ENCODE results near the gene PCDHAC2. TPM values are rescaled to one million over a fixed set of nuclear protein-coding genes. Genes with fewer than 3 reads are reported as not detected.
A peak's percentile ranks its signal among the peaks of the same experiment; 100 is the strongest.

PCDHAC2 gene
- total RNA-seq, 1 experiment from 2014 or later = 12.6 TPM

DNA sequence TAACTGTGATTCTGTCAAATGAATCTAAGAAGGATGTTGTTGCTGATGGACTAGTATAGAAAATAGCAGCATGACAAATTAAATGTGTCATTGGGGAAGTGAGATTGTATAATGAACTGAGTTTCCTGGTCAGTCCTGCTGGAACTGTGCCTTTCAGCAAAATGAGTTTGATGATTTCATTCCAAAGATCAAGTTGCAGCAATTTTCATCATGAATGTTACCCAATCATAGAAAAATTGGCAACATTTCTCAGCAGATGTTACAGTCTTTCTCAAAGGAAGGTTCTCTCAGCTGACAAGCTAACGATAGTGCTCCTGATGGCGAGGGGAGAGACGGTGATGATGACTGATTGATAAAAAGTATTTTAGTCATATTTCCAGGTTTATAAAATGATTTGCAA lies 10.7 kb downstream of the PCDHAC2 start:
- no peaks in the 10 kb centered on the region for H3K27me3 Mint-ChIP-seq (ENCODE audit: unreplicated experiment)
- no TSS peak for BruUV-seq (replicated peaks)
- peak overlapping the region; percentile 88 for H3K27ac Mint-ChIP-seq (ENCODE audit: unreplicated experiment)
- no peaks in the 10 kb centered on the region for H3K9me3 Mint-ChIP-seq (ENCODE audit: low read depth, unreplicated experiment)
- no peak overlapping the region for H3K4me3 Mint-ChIP-seq (ENCODE audit: low read depth, unreplicated experiment)
- CTCF ChIA-PET = interaction anchor here (0.8 kb wide), 1 partner anchor 11 kb away, joined by 3 read pairs; the partner anchor contains the start of gene PCDHAC2
- no peak for DNase-seq
- H3K4me1 Mint-ChIP-seq (ENCODE audit: low read depth, unreplicated experiment) = no peaks in the 10 kb centered on the region
- TF ChIP-seq, protein P1, sequence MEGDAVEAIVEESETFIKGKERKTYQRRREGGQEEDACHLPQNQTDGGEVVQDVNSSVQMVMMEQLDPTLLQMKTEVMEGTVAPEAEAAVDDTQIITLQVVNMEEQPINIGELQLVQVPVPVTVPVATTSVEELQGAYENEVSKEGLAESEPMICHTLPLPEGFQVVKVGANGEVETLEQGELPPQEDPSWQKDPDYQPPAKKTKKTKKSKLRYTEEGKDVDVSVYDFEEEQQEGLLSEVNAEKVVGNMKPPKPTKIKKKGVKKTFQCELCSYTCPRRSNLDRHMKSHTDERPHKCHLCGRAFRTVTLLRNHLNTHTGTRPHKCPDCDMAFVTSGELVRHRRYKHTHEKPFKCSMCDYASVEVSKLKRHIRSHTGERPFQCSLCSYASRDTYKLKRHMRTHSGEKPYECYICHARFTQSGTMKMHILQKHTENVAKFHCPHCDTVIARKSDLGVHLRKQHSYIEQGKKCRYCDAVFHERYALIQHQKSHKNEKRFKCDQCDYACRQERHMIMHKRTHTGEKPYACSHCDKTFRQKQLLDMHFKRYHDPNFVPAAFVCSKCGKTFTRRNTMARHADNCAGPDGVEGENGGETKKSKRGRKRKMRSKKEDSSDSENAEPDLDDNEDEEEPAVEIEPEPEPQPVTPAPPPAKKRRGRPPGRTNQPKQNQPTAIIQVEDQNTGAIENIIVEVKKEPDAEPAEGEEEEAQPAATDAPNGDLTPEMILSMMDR (IDR thresholded peaks at IDR 0.05; ENCODE audit: unreplicated experiment) = no peak
- H3K36me3 Mint-ChIP-seq (ENCODE audit: insufficient read depth, unreplicated experiment) = peaks cover 4% of the 10 kb centered on the region
- intact Hi-C loops (cut with micrococcal nuclease; ENCODE audit: unreplicated experiment) = no loop called here

DNA sequence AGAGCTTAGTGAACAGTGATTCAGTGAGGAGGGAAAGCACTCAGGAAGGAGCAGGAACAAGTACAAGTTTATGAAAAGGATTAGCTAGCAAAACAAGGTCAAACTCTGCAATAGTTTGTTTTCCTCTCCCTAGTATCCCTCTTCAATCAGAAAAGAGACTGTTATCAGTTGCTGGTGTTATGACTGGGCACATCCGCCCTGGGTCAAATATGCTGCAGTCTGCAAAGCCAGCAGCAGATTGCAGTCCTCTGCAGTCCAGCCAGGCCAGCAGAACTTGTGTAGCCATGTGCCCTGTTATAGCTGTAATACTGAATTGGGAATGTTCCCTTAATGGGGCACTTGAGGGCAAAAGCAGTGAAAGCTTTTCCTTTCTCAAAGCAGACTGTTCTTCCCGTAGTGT lies 12.0 kb downstream of the PCDHAC2 start:
- DNase-seq = no peak
- no peaks in the 10 kb centered on the region for H3K4me1 Mint-ChIP-seq (ENCODE audit: low read depth, unreplicated experiment)
- no peak overlapping the region for H3K27ac Mint-ChIP-seq (ENCODE audit: unreplicated experiment)
- H3K27me3 Mint-ChIP-seq (ENCODE audit: unreplicated experiment) = no peaks in the 10 kb centered on the region
- intact Hi-C loops (cut with micrococcal nuclease; ENCODE audit: unreplicated experiment) = no loop called here
- TF ChIP-seq, protein P1 (IDR thresholded peaks at IDR 0.05; ENCODE audit: unreplicated experiment) = no peak
- H3K4me3 Mint-ChIP-seq (ENCODE audit: low read depth, unreplicated experiment) = no peak overlapping the region
- peaks cover 4% of the 10 kb centered on the region for H3K36me3 Mint-ChIP-seq (ENCODE audit: insufficient read depth, unreplicated experiment)
- BruUV-seq (replicated peaks) = no TSS peak
- CTCF ChIA-PET = no interaction called here
- H3K9me3 Mint-ChIP-seq (ENCODE audit: low read depth, unreplicated experiment) = no peaks in the 10 kb centered on the region

DNA sequence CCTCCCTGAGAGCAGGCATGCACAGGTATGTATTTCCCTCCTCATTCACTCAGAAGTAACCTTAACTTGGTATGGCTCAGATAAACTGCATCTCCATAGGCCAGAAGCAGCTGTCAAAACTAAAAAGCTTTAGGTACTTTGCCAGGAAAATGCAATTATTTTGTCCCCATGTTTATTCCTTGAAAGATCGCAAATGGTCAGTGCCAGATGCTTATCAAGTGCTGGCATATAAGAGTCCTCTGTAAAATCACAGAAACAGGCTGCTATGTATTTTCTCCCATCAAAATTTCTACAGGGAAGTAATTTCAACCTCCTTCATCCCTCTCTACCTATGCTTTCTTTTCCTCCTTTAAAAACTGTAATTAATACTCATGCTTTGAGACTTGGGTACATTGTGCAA lies 12.7 kb downstream of the PCDHAC2 start:
- CTCF ChIA-PET = no interaction called here
- no peaks in the 10 kb centered on the region for H3K27me3 Mint-ChIP-seq (ENCODE audit: unreplicated experiment)

DNA sequence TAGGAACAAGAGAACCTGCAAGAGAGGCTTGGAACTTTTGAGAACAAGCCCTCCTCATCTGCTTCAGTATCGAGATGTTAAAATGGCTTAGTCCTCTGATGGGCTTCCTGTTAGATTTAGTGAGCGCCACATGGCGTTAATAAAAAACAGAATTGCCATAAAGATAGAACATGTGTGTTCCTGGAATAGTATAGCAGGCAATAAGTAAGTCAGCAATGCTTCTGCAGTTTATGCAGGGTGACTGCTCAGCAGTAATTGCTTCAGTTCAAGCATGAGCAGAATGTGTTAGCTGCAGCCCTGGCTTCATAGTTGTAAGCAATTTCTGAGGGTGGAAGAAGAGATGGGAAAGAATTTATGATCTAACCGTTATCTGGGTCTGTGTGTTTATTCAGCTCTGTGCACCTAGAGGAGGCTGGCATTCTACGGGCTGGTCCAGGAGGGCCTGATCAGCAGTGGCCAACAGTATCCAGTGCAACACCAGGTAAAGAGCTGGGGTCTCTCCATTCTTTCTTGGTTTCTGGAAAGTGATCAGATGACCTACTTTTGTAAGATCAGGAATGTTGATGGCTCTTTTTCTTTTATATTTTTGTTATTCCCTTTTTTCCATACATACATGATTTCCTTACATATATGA lies 15.9 kb downstream of the PCDHAC2 start:
- BruUV-seq (replicated peaks) = no TSS peak
- Mint-ChIP-seq H3K27me3 (ENCODE audit: unreplicated experiment) (no peaks in the 10 kb centered on the region), H3K4me1 (ENCODE audit: low read depth, unreplicated experiment) (no peaks in the 10 kb centered on the region), H3K36me3 (ENCODE audit: insufficient read depth, unreplicated experiment) (peaks cover 4% of the 10 kb centered on the region), H3K9me3 (ENCODE audit: low read depth, unreplicated experiment) (no peaks in the 10 kb centered on the region), H3K4me3 (ENCODE audit: low read depth, unreplicated experiment) (no peak overlapping the region), H3K27ac (ENCODE audit: unreplicated experiment) (no peak overlapping the region)
- TF ChIP-seq, protein P1 (IDR thresholded peaks at IDR 0.05; ENCODE audit: unreplicated experiment) = no peak
- intact Hi-C loops (cut with micrococcal nuclease; ENCODE audit: unreplicated experiment) = no loop called here
- CTCF ChIA-PET = no interaction called here
- no peak for DNase-seq

More for the DNA sequence above, 12.7 kb downstream of the PCDHAC2 start:
- DNase-seq = no peak
- H3K4me1 Mint-ChIP-seq (ENCODE audit: low read depth, unreplicated experiment) = no peaks in the 10 kb centered on the region
- H3K4me3 Mint-ChIP-seq (ENCODE audit: low read depth, unreplicated experiment) = no peak overlapping the region
- intact Hi-C loops (cut with micrococcal nuclease; ENCODE audit: unreplicated experiment) = no loop called here
- BruUV-seq (replicated peaks) = no TSS peak
- H3K27ac Mint-ChIP-seq (ENCODE audit: unreplicated experiment) = no peak overlapping the region
- no peaks in the 10 kb centered on the region for H3K9me3 Mint-ChIP-seq (ENCODE audit: low read depth, unreplicated experiment)
- TF ChIP-seq, protein P1 (IDR thresholded peaks at IDR 0.05; ENCODE audit: unreplicated experiment) = no peak
- H3K36me3 Mint-ChIP-seq (ENCODE audit: insufficient read depth, unreplicated experiment) = peaks cover 4% of the 10 kb centered on the region
